ENCODE data around the gene PGAM1.
"Not testable (repeated sequence)": the region's sequence is repeated elsewhere in the genome, so short reads cannot be mapped to it uniquely, and the experiment has no call there.

PGAM1 gene

GRCh38 chr10:97406483-97406882 lies 19.5 kb upstream of the PGAM1 start:
- H3K4me3 ChIP-seq (ENCODE audit: low read length); DNase-seq (ENCODE audit: low read depth, low spot score): not testable (repeated sequence)

- peak; percentile 81 for DNase-seq (ENCODE audit: low read depth, low spot score)
- H3K4me3 ChIP-seq (ENCODE audit: low read length): peak overlapping the region; percentile 6; the same call in 1 of the 2 replicates
Observed at GRCh38 chr10:97407211-97407951, 18.6 kb upstream of the PGAM1 start.

- DNase-seq (ENCODE audit: low read depth, low spot score): no peak
- H3K4me3 ChIP-seq (ENCODE audit: low read length): no peak overlapping the region
Observed at GRCh38 chr10:97407952-97408248, 18.1 kb upstream of the PGAM1 start.

- H3K4me3 ChIP-seq (ENCODE audit: low read length): no peak overlapping the region
- DNase-seq (ENCODE audit: low read depth, low spot score): no peak
Observed at GRCh38 chr10:97408496-97408992, 17.4 kb upstream of the PGAM1 start.

GRCh38 chr10:97411406-97411805 lies 14.6 kb upstream of the PGAM1 start:
- H3K4me3 ChIP-seq (ENCODE audit: low read length): no peak overlapping the region
- DNase-seq (ENCODE audit: low read depth, low spot score): no peak

GRCh38 chr10:97412891-97413304 lies 13.1 kb upstream of the PGAM1 start:
- no peak overlapping the region for H3K4me3 ChIP-seq (ENCODE audit: low read length)
- no peak for DNase-seq (ENCODE audit: low read depth, low spot score)

- peak overlapping the region; percentile 3; the same call in 1 of the 2 replicates for H3K4me3 ChIP-seq (ENCODE audit: low read length)
- peak; percentile 76 for DNase-seq (ENCODE audit: low read depth, low spot score)
Observed at GRCh38 chr10:97416565-97416964, 9.4 kb upstream of the PGAM1 start.

GRCh38 chr10:97423757-97424098 lies 2.3 kb upstream of the PGAM1 start:
- not testable (repeated sequence) for DNase-seq (ENCODE audit: low read depth, low spot score); H3K4me3 ChIP-seq (ENCODE audit: low read length)

- peak overlapping the region; percentile 97 for H3K4me3 ChIP-seq (ENCODE audit: low read length)
- DNase-seq (ENCODE audit: low read depth, low spot score): no peak
Observed at GRCh38 chr10:97426776-97427570, 982 bp downstream of the PGAM1 start.

GRCh38 chr10:97427571-97428179 lies 1.7 kb downstream of the PGAM1 start:
- peak overlapping the region; percentile 97 for H3K4me3 ChIP-seq (ENCODE audit: low read length)
- no peak for DNase-seq (ENCODE audit: low read depth, low spot score)

GRCh38 chr10:97428572-97428981 lies 2.6 kb downstream of the PGAM1 start:
- peak; percentile 57 for DNase-seq (ENCODE audit: low read depth, low spot score)
- peak overlapping the region; percentile 97 for H3K4me3 ChIP-seq (ENCODE audit: low read length)

GRCh38 chr10:97434055-97434454 lies 8.1 kb downstream of the PGAM1 start:
- H3K4me3 ChIP-seq (ENCODE audit: low read length): no peak overlapping the region
- DNase-seq (ENCODE audit: low read depth, low spot score): no peak

- no peak overlapping the region for H3K4me3 ChIP-seq (ENCODE audit: low read length)
- no peak for DNase-seq (ENCODE audit: low read depth, low spot score)
Observed at GRCh38 chr10:97434557-97434956, 8.6 kb downstream of the PGAM1 start.

- no peak overlapping the region for H3K4me3 ChIP-seq (ENCODE audit: low read length)
- no peak for DNase-seq (ENCODE audit: low read depth, low spot score)
Observed at GRCh38 chr10:97435211-97435610, 9.2 kb downstream of the PGAM1 start.

- H3K4me3 ChIP-seq (ENCODE audit: low read length): no peak overlapping the region
- no peak for DNase-seq (ENCODE audit: low read depth, low spot score)
Observed at GRCh38 chr10:97442277-97442676, 16.3 kb downstream of the PGAM1 start.

- no peak for DNase-seq (ENCODE audit: low read depth, low spot score)
- no peak overlapping the region for H3K4me3 ChIP-seq (ENCODE audit: low read length)
Observed at GRCh38 chr10:97444212-97444611, 18.2 kb downstream of the PGAM1 start.

GRCh38 chr10:97445357-97445721 lies 19.3 kb downstream of the PGAM1 start:
- DNase-seq (ENCODE audit: low read depth, low spot score): no peak
- peak overlapping the region; percentile 82 for H3K4me3 ChIP-seq (ENCODE audit: low read length)

- peak; percentile 95 for DNase-seq (ENCODE audit: low read depth, low spot score)
- H3K4me3 ChIP-seq (ENCODE audit: low read length): peak within 1 kb of the TSS; percentile 82
Observed at GRCh38 chr10:97445722-97446639, 20.0 kb downstream of the PGAM1 start, which contains the start of the genes EXOSC1 and ZDHHC16. Gene EXOSC1, minus strand, starts transcription at chr10:97446006. Its CDS starts 21 bp downstream, at chr10:97445985. Gene ZDHHC16, plus strand, starts transcription at chr10:97446175. Its CDS starts 5,501 bp downstream, at chr10:97451676.

- no peak overlapping the region for H3K4me3 ChIP-seq (ENCODE audit: low read length)
- DNase-seq (ENCODE audit: low read depth, low spot score): no peak
Observed at GRCh38 chr10:97450828-97451227, 24.8 kb downstream of the PGAM1 start.

Measured in Jurkat, Clone E6-1 (cell line).